ENCODE measurements around the gene MSANTD2. TPM values are rescaled to one million over a fixed set of nuclear protein-coding genes. Genes with fewer than 3 reads are reported as not detected.
A peak's percentile ranks its signal among the peaks of the same experiment; 100 is the strongest.

MSANTD2 gene
- total and polyA plus RNA-seq, 12 donors = 2.4 to 15.9 (median 3.4) TPM

GRCh38 chr11:124839972-124840621, 39.9 kb upstream of the MSANTD2 start:
- H3K27me3 ChIP-seq = peaks cover 43 to 92% (median 75%) of the 10 kb centered on the region in 7 donors
- H3K27ac ChIP-seq = no peak overlapping the region
- intact Hi-C loops (cut with DNase I) = loop anchor here in 9 of 10 donors (2.0 to 10.0 kb wide), 9 partner anchors 38 to 195 kb away; partner anchors contain the start of genes ESAM (in 3 of the 9) and MSANTD2 (in 2 of the 9)
- H3K4me3 ChIP-seq = peak overlapping the region in 9 of 10 donors; percentile 24 to 57 (median 46)
- ATAC-seq (no peak), DNase-seq (no peak)
- peaks cover 7 to 36% (median 27%) of the 10 kb centered on the region in 9 donors for H3K4me1 ChIP-seq
- H3K9me3 ChIP-seq = no peaks in the 10 kb centered on the region
- WGBS, 2 donors = 8 to 15% methylated on average over 20 of the region's 20 CpGs
- no peaks in the 10 kb centered on the region for H3K36me3 ChIP-seq
- TF ChIP-seq CTCF (IDR thresholded peaks at IDR 0.05) = no peak

GRCh38 chr11:124839128-124839971, 39.1 kb upstream of the MSANTD2 start:
- intact Hi-C loops (cut with DNase I) = loop anchor here in 9 of 10 donors (2.0 to 10.0 kb wide), 9 partner anchors 37 to 195 kb away; partner anchors contain the start of genes ESAM (in 3 of the 9) and MSANTD2 (in 2 of the 9)
- peak overlapping the region in 9 of 10 donors; percentile 24 to 57 (median 46) for H3K4me3 ChIP-seq
- no peak for DNase-seq
- no peak for TF ChIP-seq CTCF (IDR thresholded peaks at IDR 0.05)
- 0 to 1% methylated on average over 86 to 87 of the region's 87 CpGs for WGBS, 2 donors
- no peaks in the 10 kb centered on the region for H3K36me3 ChIP-seq
- no peaks in the 10 kb centered on the region for H3K9me3 ChIP-seq
- ATAC-seq = peak in 1 of 8 donors; percentile 42
- no peak overlapping the region for H3K27ac ChIP-seq
- H3K4me1 ChIP-seq = peaks cover 7 to 34% (median 27%) of the 10 kb centered on the region in 9 donors
- H3K27me3 ChIP-seq = peaks cover 36 to 88% (median 68%) of the 10 kb centered on the region in 7 donors

GRCh38 chr11:124838805-124839127, 38.6 kb upstream of the MSANTD2 start:
- Histone ChIP-seq H3K36me3 (no peaks in the 10 kb centered on the region), H3K9me3 (no peaks in the 10 kb centered on the region), H3K27me3 (peaks cover 33 to 82% (median 65%) of the 10 kb centered on the region in 7 donors), H3K4me1 (peaks cover 7 to 34% (median 27%) of the 10 kb centered on the region in 9 donors), H3K27ac (no peak overlapping the region), H3K4me3 (peak overlapping the region in 8 of 10 donors; percentile 24 to 57 (median 46))
- ATAC-seq = no peak
- intact Hi-C loops (cut with DNase I) = loop anchor here in 9 of 10 donors (2.0 to 10.0 kb wide), 9 partner anchors 36 to 194 kb away; partner anchors contain the start of genes ESAM (in 3 of the 9) and MSANTD2 (in 2 of the 9)
- 29 to 34% methylated on average over 5 of the region's 5 CpGs for WGBS, 2 donors
- no peak for DNase-seq
- no peak for TF ChIP-seq CTCF (IDR thresholded peaks at IDR 0.05)

GRCh38 chr11:124837491-124837856, 37.3 kb upstream of the MSANTD2 start:
- TF ChIP-seq CTCF (IDR thresholded peaks at IDR 0.05) = peak in 1 of 9 donors; percentile 39
- Histone ChIP-seq H3K27me3 (peaks cover 26 to 77% (median 56%) of the 10 kb centered on the region in 7 donors), H3K4me3 (no peak overlapping the region), H3K9me3 (no peaks in the 10 kb centered on the region), H3K4me1 (peaks cover 7 to 28% (median 20%) of the 10 kb centered on the region in 9 donors), H3K36me3 (no peaks in the 10 kb centered on the region), H3K27ac (peak overlapping the region in 1 of 10 donors; percentile 72)
- ATAC-seq (peak in 7 of 8 donors; percentile 49 to 79 (median 68)), DNase-seq (peak in 1 of 2 donors; percentile 20)
- intact Hi-C loops (cut with DNase I) = loop anchor here (1.0 to 10.0 kb wide), 14 partner anchors 35 to 195 kb away; partner anchors contain the start of genes ESAM (in 3 of the 10) and MSANTD2 (in 2 of the 10)
- WGBS, 2 donors = 17 to 28% methylated on average over 3 of the region's 3 CpGs
